ENCODE data around the gene GNAI3.
A peak's percentile ranks its signal among the peaks of the same experiment; 100 is the strongest.

Gene GNAI3

DNA sequence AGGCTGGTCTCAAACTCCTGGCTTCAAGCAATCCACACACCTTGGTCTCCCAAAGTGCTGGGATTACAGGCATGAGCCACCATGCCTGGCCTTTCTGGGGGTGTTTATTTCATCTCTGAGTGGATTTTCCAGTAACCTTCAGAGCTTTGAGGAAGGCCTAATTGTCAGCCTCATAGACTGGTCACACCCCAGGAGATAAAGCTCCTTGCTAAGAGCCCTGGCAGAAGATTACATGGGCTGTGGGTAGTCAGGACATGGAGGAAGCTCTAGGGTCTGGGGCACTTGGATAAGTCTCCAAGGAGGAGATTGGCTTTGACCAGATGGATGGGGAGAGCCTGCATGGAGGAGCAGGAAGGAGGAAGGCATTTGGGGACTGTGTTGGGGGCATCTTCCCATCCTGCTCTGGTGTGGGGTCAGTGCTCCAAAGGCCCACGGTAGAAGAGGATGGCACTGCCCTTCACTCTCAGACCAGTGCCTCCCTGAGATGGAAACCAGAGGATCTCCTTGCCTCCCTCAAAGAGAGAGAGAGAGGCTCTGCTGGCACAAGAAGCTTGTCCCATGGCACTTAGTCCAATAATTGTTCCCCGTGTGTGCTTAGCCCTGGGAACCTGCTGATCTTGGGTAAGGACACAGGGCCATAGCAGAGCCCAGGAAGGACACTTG lies 92.8 kb downstream of the GNAI3 start:
- no peak for DNase-seq (ENCODE audit: extremely low spot score)
- no peak for TF ChIP-seq CTCF (IDR thresholded peaks at IDR 0.05; ENCODE audit: control extremely low read depth, extremely low read depth, low read depth, missing control alignments)
- ChIA-PET CTCF (interaction anchor here (0.8 to 16.8 kb wide), 51 partner anchors 9 to 476 kb away, joined by 3 to 370 read pairs (median 8); partner anchors contain the start of genes AHCYL1, AMPD2, ATXN7L2 and CYB561D1), POLR2A (interaction anchor here (1.8 kb wide), 1 partner anchor 343 kb away, joined by 5 read pairs; the partner anchor contains the start of gene AHCYL1)

DNA sequence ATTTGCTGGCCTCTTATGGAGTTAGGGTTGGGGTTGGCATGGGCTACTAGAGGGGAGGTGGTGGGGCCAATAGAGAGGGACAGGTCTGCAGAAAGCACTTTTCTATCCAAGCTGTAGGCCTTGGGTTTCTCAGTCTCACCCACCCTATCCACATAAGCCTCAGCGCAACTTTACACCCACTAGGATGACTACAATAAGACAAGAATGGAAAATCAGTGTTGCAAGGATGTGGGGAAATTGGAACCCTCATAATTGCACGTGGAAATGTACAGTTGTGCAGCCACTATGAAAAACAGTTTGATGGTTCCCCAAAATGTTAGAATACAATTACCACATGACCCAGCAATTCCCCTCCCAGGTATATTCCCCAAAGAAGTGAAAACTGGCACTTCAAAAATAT lies 93.4 kb downstream of the GNAI3 start:
- CTCF ChIA-PET, result interaction anchor here (0.9 to 16.8 kb wide), 21 partner anchors 9 to 369 kb away, joined by 3 to 370 read pairs (median 14); partner anchors contain the start of genes AHCYL1, AMPD2, CYB561D1 and GNAI3
- DNase-seq (ENCODE audit: extremely low spot score), result no peak
- no peak for TF ChIP-seq CTCF (IDR thresholded peaks at IDR 0.05; ENCODE audit: control extremely low read depth, extremely low read depth, low read depth, missing control alignments)
- POLR2A ChIA-PET, result no interaction called here

GRCh38 chr1:109642626-109643025 lies 94.2 kb downstream of the GNAI3 start:
- POLR2A ChIA-PET, result no interaction called here
- DNase-seq (ENCODE audit: extremely low spot score), result no peak
- CTCF ChIA-PET, result interaction anchor here (0.6 to 16.8 kb wide), 13 partner anchors 9 to 342 kb away, joined by 3 to 370 read pairs (median 4); partner anchors contain the start of genes AHCYL1, AMPD2, EPS8L3 and GNAT2
- TF ChIP-seq CTCF (IDR thresholded peaks at IDR 0.05; ENCODE audit: control extremely low read depth, extremely low read depth, low read depth, missing control alignments), result no peak

GRCh38 chr1:109643385-109644230 lies 95.2 kb downstream of the GNAI3 start:
- peak; percentile 88 for DNase-seq (ENCODE audit: extremely low spot score)
- POLR2A ChIA-PET, result no interaction called here
- TF ChIP-seq CTCF (IDR thresholded peaks at IDR 0.05; ENCODE audit: control extremely low read depth, extremely low read depth, low read depth, missing control alignments), result peak; percentile 92
- CTCF ChIA-PET, result interaction anchor here (0.7 to 16.8 kb wide), 13 partner anchors 8 to 341 kb away, joined by 3 to 370 read pairs (median 4); partner anchors contain the start of genes AHCYL1, AMPD2, GNAT2 and GSTM4

DNA sequence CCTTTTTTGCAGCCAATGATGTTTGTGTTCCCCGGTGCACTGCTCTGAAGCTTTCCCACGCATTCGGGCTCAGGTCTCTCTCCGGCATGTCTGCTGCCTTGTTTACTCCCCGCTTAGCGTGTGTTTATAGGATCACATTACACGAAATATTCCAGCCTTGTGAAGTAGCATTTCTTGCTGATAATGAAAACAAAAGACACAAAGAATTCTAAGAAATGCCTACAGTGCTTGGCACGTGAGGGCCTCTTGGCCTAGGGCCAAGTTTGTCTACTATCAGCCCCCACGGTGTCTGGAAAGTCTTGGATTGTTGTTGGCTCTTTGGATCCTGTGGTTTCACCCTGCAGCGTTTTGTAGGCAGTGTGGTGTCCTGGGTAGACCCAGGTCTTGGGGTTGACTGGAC lies 96.3 kb downstream of the GNAI3 start:
- ChIA-PET POLR2A (no interaction called here), CTCF (interaction anchor here (0.8 to 16.8 kb wide), 10 partner anchors 10 to 340 kb away, joined by 3 to 370 read pairs (median 4); partner anchors contain the start of genes AHCYL1 and GSTM4)
- no peak for TF ChIP-seq CTCF (IDR thresholded peaks at IDR 0.05; ENCODE audit: control extremely low read depth, extremely low read depth, low read depth, missing control alignments)
- DNase-seq (ENCODE audit: extremely low spot score), result no peak

GRCh38 chr1:109649491-109649914 lies 101.1 kb downstream of the GNAI3 start:
- ChIA-PET CTCF (interaction anchor here (1.0 to 5.9 kb wide), 11 partner anchors 9 to 335 kb away, joined by 3 to 98 read pairs (median 5); partner anchors contain the start of genes AHCYL1 and GSTM2), POLR2A (no interaction called here)
- TF ChIP-seq CTCF (IDR thresholded peaks at IDR 0.05; ENCODE audit: control extremely low read depth, extremely low read depth, low read depth, missing control alignments), result peak; percentile 16
- DNase-seq (ENCODE audit: extremely low spot score), result no peak
